KG1 (cell line): ENCODE measurements around the gene PRB2.
"Not testable (repeated sequence)": the region's sequence is repeated elsewhere in the genome, so short reads cannot be mapped to it uniquely, and the experiment has no call there.

Experiments
- DNase-seq: peaks from one replicate; lab custom pipeline; 2025; lab: John Stamatoyannopoulos, UW

PRB2 gene

GRCh38 chr12:11395467-11395866 lies at the start of gene PRB2:
Gene PRB2, minus strand, starts transcription at chr12:11395567. Its CDS starts 38 bp downstream, at chr12:11395529.
- not testable (repeated sequence) for DNase-seq

- no peak for DNase-seq
Observed at GRCh38 chr12:11437966-11438365, 42.6 kb upstream of the PRB2 start.

GRCh38 chr12:11433664-11434063 lies 38.3 kb upstream of the PRB2 start:
- no peak for DNase-seq

GRCh38 chr12:11431486-11431885 lies 36.1 kb upstream of the PRB2 start:
- no peak for DNase-seq

GRCh38 chr12:11427341-11427740 lies 32.0 kb upstream of the PRB2 start:
- no peak for DNase-seq

- DNase-seq = no peak
Observed at GRCh38 chr12:11412731-11413130, 17.4 kb upstream of the PRB2 start.

- no peak for DNase-seq
Observed at GRCh38 chr12:11408096-11408495, 12.7 kb upstream of the PRB2 start.

GRCh38 chr12:11397366-11397765 lies 2.0 kb upstream of the PRB2 start:
- DNase-seq = no peak

- not testable (repeated sequence) for DNase-seq
Observed at GRCh38 chr12:11391456-11391855, 3.9 kb downstream of the PRB2 start.

GRCh38 chr12:11377420-11377819 lies 17.9 kb downstream of the PRB2 start:
- not testable (repeated sequence) for DNase-seq

- DNase-seq = no peak
Observed at GRCh38 chr12:11361151-11361550, 34.2 kb downstream of the PRB2 start.

GRCh38 chr12:11360205-11360883 lies 35.0 kb downstream of the PRB2 start:
- not testable (repeated sequence) for DNase-seq

GRCh38 chr12:11351736-11352135 lies 43.6 kb downstream of the PRB2 start:
- not testable (repeated sequence) for DNase-seq

- DNase-seq = no peak
Observed at GRCh38 chr12:11348439-11348838, 46.9 kb downstream of the PRB2 start.

- DNase-seq = no peak
Observed at GRCh38 chr12:11347810-11348209, 47.6 kb downstream of the PRB2 start.

- no peak for DNase-seq
Observed at GRCh38 chr12:11344500-11344899, 50.9 kb downstream of the PRB2 start.
